ENCODE results near the gene AP3S2. TPM values are rescaled to one million over a fixed set of nuclear protein-coding genes. Genes with fewer than 3 reads are reported as not detected.

AP3S2 gene
- total and polyA plus RNA-seq, 4 donors, result 8.4 to 73.5 (median 25.9) TPM

GRCh38 chr15:89824607-89824867 lies 69.3 kb downstream of the AP3S2 start:
- no peak overlapping the region for H3K4me3 ChIP-seq (ENCODE audit: low read depth in 1 of 3, low read length in 3 of 3)
- 91% methylated on average over 7 of the region's 7 CpGs for WGBS
- H3K9me3 ChIP-seq (ENCODE audit: control insufficient read depth in 4 of 4, low read length in 3 of 4), result no peaks in the 10 kb centered on the region
- peaks cover 15 to 33% (median 28%) of the 10 kb centered on the region in 4 donors for H3K4me1 ChIP-seq (ENCODE audit: control insufficient read depth in 4 of 4, insufficient read depth in 4 of 4, low read length in 3 of 4)
- H3K9ac ChIP-seq (ENCODE audit: low read depth in 1 of 2, low read length in 2 of 2), result no peak overlapping the region
- H3K36me3 ChIP-seq (ENCODE audit: control insufficient read depth in 4 of 4, insufficient read depth in 3 of 4, low read depth in 1 of 4, low read length in 3 of 4), result no peaks in the 10 kb centered on the region
- H3K27me3 ChIP-seq (ENCODE audit: control insufficient read depth in 4 of 4, insufficient read depth in 4 of 4, low read length in 3 of 4), result no peaks in the 10 kb centered on the region
- H3K27ac ChIP-seq (ENCODE audit: low read depth in 1 of 2, low read length in 2 of 2), result no peak overlapping the region
- TF ChIP-seq YY1 (IDR thresholded peaks at IDR 0.05), result no peak
- no peak for TF ChIP-seq FOXA1 (IDR thresholded peaks at IDR 0.05)
- TF ChIP-seq, protein P1, sequence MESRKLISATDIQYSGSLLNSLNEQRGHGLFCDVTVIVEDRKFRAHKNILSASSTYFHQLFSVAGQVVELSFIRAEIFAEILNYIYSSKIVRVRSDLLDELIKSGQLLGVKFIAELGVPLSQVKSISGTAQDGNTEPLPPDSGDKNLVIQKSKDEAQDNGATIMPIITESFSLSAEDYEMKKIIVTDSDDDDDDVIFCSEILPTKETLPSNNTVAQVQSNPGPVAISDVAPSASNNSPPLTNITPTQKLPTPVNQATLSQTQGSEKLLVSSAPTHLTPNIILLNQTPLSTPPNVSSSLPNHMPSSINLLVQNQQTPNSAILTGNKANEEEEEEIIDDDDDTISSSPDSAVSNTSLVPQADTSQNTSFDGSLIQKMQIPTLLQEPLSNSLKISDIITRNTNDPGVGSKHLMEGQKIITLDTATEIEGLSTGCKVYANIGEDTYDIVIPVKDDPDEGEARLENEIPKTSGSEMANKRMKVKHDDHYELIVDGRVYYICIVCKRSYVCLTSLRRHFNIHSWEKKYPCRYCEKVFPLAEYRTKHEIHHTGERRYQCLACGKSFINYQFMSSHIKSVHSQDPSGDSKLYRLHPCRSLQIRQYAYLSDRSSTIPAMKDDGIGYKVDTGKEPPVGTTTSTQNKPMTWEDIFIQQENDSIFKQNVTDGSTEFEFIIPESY (IDR thresholded peaks at IDR 0.05), result no peak
- TF ChIP-seq RAD21 (IDR thresholded peaks at IDR 0.05), result no peak
- TF ChIP-seq, protein P2, sequence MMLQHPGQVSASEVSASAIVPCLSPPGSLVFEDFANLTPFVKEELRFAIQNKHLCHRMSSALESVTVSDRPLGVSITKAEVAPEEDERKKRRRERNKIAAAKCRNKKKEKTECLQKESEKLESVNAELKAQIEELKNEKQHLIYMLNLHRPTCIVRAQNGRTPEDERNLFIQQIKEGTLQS (IDR thresholded peaks at IDR 0.05), result no peak
- TF ChIP-seq NR2F2 (IDR thresholded peaks at IDR 0.05), result no peak
- TF ChIP-seq, protein P3, sequence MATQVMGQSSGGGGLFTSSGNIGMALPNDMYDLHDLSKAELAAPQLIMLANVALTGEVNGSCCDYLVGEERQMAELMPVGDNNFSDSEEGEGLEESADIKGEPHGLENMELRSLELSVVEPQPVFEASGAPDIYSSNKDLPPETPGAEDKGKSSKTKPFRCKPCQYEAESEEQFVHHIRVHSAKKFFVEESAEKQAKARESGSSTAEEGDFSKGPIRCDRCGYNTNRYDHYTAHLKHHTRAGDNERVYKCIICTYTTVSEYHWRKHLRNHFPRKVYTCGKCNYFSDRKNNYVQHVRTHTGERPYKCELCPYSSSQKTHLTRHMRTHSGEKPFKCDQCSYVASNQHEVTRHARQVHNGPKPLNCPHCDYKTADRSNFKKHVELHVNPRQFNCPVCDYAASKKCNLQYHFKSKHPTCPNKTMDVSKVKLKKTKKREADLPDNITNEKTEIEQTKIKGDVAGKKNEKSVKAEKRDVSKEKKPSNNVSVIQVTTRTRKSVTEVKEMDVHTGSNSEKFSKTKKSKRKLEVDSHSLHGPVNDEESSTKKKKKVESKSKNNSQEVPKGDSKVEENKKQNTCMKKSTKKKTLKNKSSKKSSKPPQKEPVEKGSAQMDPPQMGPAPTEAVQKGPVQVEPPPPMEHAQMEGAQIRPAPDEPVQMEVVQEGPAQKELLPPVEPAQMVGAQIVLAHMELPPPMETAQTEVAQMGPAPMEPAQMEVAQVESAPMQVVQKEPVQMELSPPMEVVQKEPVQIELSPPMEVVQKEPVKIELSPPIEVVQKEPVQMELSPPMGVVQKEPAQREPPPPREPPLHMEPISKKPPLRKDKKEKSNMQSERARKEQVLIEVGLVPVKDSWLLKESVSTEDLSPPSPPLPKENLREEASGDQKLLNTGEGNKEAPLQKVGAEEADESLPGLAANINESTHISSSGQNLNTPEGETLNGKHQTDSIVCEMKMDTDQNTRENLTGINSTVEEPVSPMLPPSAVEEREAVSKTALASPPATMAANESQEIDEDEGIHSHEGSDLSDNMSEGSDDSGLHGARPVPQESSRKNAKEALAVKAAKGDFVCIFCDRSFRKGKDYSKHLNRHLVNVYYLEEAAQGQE (IDR thresholded peaks at IDR 0.05), result no peak
- TF ChIP-seq EGR1 (IDR thresholded peaks at IDR 0.05; ENCODE audit: low read depth in 2 of 2), result no peak
- TF ChIP-seq RXRA (IDR thresholded peaks at IDR 0.05), result no peak
- TF ChIP-seq HNF4G (IDR thresholded peaks at IDR 0.05), result no peak
- no peak for TF ChIP-seq HNF4A (conservative IDR thresholded peaks at IDR 0.05)
- TF ChIP-seq GABPA (IDR thresholded peaks at IDR 0.05 in 1 of 2, conservative IDR thresholded peaks at IDR 0.05 in 1 of 2), result no peak
- no peak for TF ChIP-seq JUND (IDR thresholded peaks at IDR 0.05)
- no peak for TF ChIP-seq FOXA2 (IDR thresholded peaks at IDR 0.05)
- TF ChIP-seq, protein P4, sequence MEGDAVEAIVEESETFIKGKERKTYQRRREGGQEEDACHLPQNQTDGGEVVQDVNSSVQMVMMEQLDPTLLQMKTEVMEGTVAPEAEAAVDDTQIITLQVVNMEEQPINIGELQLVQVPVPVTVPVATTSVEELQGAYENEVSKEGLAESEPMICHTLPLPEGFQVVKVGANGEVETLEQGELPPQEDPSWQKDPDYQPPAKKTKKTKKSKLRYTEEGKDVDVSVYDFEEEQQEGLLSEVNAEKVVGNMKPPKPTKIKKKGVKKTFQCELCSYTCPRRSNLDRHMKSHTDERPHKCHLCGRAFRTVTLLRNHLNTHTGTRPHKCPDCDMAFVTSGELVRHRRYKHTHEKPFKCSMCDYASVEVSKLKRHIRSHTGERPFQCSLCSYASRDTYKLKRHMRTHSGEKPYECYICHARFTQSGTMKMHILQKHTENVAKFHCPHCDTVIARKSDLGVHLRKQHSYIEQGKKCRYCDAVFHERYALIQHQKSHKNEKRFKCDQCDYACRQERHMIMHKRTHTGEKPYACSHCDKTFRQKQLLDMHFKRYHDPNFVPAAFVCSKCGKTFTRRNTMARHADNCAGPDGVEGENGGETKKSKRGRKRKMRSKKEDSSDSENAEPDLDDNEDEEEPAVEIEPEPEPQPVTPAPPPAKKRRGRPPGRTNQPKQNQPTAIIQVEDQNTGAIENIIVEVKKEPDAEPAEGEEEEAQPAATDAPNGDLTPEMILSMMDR (IDR thresholded peaks at IDR 0.05; ENCODE audit: low read depth, low read length, missing input control), result no peak
- no peak for TF ChIP-seq TAF1 (conservative IDR thresholded peaks at IDR 0.05)
- DNase-seq (ENCODE audit: low spot score), result no peak
